Breast epithelium (tissue), 3 donors: ENCODE results near the gene TMLHE.

Source experiments
- POLR2A ChIP-seq: fragments of 450-650 bp; IDR thresholded peaks from one replicate; pipeline ENCODE4 v1.6.1; 2016; ENCODE audit warnings: antibody characterized with exemption, mild to moderate bottlenecking, moderate library complexity
- POLR2AphosphoS5 ChIP-seq, 3 donors: sonication (generic); formaldehyde crosslinking; IDR thresholded peaks; one replicate each; pipeline ENCODE4 v1.6.1; 2017; ENCODE audit warnings: antibody characterized with exemption in 3 of 3
- TF ChIP-seq, protein P1 (sequence below), 3 donors: fragments of 450-650 bp; IDR thresholded peaks; one replicate each; pipeline ENCODE4 v1.5.1; 2016 to 2017; ENCODE audit warnings: antibody characterized with exemption in 3 of 3, mild to moderate bottlenecking in 3 of 3, moderate library complexity in 3 of 3

DNA sequence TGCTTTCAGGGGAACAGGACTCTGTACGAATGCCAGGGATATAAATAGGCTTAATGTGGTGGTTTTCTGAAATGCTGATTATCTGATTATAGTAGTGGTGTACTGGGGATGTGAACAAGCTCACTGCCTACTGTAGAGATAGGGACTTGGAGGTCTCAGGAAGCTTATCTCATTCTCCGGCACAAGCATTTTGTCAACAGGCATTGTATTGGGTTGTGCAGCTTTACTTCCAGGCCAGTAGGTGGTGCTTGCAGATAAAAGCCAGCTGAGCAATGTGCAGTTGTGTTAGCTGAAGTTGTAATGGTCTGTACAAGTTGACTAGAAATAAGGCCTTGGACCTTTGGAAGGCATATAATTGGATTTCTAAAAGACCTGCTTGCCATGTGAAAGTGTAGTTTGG lies 49.5 kb upstream of the TMLHE start:
- TF ChIP-seq, protein P1, sequence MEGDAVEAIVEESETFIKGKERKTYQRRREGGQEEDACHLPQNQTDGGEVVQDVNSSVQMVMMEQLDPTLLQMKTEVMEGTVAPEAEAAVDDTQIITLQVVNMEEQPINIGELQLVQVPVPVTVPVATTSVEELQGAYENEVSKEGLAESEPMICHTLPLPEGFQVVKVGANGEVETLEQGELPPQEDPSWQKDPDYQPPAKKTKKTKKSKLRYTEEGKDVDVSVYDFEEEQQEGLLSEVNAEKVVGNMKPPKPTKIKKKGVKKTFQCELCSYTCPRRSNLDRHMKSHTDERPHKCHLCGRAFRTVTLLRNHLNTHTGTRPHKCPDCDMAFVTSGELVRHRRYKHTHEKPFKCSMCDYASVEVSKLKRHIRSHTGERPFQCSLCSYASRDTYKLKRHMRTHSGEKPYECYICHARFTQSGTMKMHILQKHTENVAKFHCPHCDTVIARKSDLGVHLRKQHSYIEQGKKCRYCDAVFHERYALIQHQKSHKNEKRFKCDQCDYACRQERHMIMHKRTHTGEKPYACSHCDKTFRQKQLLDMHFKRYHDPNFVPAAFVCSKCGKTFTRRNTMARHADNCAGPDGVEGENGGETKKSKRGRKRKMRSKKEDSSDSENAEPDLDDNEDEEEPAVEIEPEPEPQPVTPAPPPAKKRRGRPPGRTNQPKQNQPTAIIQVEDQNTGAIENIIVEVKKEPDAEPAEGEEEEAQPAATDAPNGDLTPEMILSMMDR (IDR thresholded peaks at IDR 0.05) = no peak
- no peak for TF ChIP-seq POLR2A
- TF ChIP-seq POLR2AphosphoS5 (IDR thresholded peaks at IDR 0.05) = no peak
